Umbilical cord (tissue), 2 donors: ENCODE results near the gene OTULIN. TPM values are rescaled to one million over a fixed set of nuclear protein-coding genes. Genes with fewer than 3 reads are reported as not detected.

ENCODE experiments used
- DNase-seq: peaks from one replicate; pipeline ENCODE4 v3.0.0-alpha.2; 2015; ENCODE audit warnings: low spot score
- total RNA-seq: library from RNA; depleted of rRNA; stranded (reverse); fragments of >200 nt; gene quantifications from one replicate; pipeline ENCODE4 v1.2.3, GENCODE V29; 2014; ENCODE audit warnings: low replicate concordance; ENCODE audit not compliant: insufficient read depth

OTULIN gene
- total RNA-seq, 1 donor from 2014 or later = 37.6 TPM

- DNase-seq = no peak
Observed at GRCh38 chr5:14696851-14697250, 32.3 kb downstream of the OTULIN start.

- DNase-seq = no peak
Observed at GRCh38 chr5:14698495-14698894, 34.0 kb downstream of the OTULIN start.

DNA sequence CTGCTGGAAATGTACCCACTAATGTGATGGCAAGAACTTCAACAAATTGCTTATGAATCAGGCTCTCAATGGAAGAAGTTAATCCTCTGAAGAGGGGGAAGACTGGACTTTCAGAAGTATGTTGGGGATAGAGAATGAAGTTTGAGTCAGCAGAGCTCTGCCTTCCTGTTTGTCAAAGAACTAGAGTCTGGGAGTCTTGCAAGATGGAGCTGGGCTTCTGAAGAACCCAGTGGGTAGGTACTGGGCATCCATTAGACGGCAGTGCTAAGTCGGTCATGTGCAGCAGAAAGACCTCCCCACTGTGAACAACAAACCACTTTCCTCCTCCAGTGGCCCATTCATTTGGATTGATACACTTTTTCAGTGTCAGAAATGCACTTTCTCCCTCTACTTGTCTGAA, 34.6 kb downstream of the OTULIN start:
- DNase-seq = no peak

DNA sequence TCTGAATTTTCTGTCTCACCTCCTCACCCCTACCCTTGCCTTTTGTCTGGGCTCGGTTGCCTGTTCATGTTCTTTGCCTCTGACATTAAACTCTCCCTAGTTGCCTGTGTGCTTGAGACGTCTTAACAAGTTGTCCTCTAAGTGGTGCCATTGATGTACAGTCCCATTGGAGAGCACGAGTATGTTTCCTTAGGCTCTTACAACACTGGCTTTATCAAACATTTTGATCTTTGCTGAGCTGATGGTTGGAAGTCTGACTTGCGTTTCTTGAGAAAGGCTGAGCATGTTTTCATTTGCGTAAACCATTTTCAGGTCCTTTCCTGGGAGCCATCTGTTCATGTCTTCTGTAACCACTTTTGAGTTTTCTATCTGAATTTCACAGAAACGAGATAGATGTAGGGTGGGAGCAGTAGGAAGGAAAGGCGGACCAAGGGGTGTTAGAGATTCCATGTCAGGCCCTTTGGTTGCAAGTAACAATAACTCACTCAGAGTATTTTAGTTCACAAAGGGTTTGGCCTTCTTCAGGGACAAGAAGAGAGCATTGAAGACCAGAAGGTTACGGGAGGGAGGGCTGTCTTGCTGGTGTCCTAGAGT, 35.4 kb downstream of the OTULIN start:
- DNase-seq = no peak

DNA sequence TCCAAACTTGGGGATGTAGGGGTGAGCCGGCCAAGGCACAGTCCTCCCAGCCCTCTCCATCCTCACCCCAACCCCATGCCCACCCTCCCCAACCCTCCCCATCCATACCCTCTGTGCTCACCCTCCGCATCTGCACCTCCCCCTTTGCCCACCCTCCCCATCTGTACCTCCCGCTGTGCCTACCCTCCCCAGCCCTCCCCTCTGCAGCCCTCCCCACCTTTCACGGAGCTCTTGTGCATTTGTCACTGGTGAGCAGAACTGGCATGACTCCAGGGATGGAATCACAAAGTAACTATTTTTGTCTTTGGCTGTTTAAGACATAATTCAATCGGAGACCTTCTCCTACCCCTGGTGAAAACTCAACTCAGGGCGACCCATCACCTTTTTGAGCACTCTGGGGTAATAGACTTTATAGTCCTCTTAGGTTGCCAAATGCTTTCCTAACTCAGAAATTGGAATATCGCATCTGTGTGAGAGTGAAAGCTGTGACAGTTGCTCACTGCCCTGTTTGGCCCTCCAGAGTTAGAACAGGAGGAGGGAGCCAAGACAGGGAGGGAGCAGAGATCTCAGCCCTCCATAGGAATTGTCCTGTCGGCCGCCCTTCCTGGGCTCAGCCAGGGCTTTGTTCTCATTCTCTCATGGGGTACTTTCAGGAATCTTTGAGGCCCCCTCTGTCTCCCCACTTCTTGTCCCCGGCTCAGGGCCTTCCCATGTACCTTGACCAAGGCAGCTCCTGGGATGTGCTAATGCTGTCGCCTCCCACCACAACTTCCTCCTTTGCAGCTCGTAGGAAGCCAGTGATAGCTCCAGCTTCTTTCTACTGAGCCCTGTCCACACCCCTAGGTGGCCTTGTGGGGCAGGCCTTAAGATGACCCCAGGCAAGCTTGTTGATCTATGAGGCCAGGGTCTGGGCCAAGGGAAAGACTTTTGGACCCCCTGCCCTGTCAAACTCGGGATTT, 36.2 kb downstream of the OTULIN start:
- no peak for DNase-seq

GRCh38 chr5:14701556-14701955, 37.0 kb downstream of the OTULIN start:
- DNase-seq = no peak

- no peak for DNase-seq
Observed at GRCh38 chr5:14702238-14702839, 37.8 kb downstream of the OTULIN start.

DNA sequence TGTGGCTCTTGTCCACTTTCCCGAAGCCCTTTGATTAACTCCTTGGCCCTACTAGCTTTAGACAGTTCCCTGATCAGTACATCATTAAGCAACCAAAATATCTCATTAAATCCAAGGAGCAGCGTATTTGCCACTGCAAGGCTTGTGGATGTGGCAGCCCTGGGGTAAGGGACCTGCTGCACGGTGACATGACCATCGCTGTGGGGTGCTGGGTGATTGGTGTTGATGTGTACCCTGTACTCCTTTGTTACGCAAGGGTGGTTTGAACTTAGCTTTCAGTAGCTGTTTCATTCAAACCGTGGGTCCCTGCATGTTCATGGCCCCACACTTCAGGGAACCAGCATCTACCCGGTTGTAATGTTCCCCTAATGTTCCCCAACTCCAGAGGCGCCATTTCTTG, 41.0 kb downstream of the OTULIN start:
- DNase-seq = no peak

GRCh38 chr5:14706615-14707021, 42.1 kb downstream of the OTULIN start:
- DNase-seq = peak; percentile 35

DNA sequence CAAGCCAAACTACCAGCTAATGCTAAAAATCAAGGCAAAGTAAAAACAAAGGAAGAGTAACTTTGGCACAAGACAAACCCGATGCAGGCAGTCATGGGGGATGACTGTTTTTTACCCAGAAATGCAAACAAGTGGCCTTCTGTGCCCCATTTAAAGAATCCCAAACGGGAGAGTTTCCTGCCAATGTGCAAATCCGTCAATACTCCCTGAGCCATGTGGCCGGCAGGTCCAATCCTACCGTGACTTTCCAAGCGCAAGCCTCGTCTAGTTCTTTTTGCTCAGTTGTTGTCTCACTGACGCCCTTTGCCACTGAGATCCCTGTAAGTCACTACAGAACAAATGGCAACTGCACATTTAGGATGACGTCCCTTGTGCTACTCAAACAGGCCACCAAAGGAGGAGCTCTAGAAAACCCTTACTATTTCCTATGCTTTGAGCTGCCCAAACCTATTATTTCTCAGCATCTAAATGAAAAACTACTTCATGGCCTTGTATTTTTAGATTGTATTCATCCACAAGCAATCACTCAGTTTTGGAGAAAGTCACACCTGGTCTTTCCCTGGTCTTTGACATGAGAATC, 43.4 kb downstream of the OTULIN start:
- DNase-seq = no peak

GRCh38 chr5:14708551-14708950, 44.0 kb downstream of the OTULIN start:
- no peak for DNase-seq

- no peak for DNase-seq
Observed at GRCh38 chr5:14710313-14710994, 45.9 kb downstream of the OTULIN start.

DNA sequence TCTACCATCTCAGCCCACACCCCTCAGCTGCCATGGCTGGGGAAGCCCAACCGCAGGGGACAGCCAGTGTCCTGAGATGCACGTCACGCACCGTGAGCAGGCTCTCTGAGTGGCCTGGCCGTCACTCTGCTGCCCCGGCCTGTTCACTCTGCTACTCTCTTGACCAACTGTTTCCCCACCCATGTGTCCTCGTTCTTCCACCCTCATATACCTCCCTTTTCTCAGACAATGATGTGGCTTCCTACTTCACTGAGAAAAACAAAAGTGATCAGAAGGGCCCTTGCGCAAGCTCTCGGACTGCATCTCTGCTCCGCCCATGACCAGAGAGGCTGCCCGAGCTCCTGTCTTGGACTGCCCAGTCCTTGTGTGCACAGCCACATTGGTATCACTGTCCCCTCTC, 47.6 kb downstream of the OTULIN start:
- DNase-seq = no peak

GRCh38 chr5:14712666-14713065, 48.1 kb downstream of the OTULIN start:
- no peak for DNase-seq

GRCh38 chr5:14713476-14714390, 49.2 kb downstream of the OTULIN start:
- no peak for DNase-seq

DNA sequence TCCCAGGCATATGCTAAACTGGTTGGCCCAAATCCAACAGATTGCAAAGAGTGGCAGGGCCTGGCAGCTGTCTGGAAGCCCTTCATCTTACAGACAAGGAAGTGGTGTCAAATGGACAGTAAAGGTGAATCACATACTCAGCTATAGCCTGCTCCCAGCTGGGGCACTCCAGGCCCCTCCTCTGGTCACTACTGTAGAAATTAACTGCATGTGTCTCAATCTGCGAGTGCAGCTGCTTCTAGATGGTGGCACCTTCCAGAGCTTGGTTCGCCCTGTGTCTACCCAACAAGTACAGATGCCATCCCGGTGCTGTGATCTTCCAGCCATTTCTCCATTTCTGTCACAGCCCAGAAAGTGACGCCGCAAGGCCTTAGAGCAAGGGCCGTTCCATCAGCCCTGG, 50.2 kb downstream of the OTULIN start:
- no peak for DNase-seq

DNA sequence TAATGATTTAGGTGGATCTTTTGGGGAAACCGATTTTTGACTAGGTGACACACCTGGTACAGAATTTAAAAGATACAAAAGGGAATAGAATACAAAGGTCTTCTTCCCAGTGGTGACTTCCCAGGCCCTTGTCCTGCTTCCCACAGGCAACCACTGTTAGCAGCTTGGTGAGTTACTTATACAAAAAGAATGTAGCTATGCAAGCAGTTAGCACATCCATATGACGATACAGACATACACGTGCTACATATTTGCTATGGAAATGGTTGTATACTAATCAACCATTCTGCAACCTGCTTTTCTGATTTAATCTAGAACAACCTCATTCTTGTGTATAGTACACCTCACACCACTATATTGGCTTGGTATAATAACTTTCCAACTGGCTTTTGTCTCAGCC, 51.0 kb downstream of the OTULIN start:
- no peak for DNase-seq

DNA sequence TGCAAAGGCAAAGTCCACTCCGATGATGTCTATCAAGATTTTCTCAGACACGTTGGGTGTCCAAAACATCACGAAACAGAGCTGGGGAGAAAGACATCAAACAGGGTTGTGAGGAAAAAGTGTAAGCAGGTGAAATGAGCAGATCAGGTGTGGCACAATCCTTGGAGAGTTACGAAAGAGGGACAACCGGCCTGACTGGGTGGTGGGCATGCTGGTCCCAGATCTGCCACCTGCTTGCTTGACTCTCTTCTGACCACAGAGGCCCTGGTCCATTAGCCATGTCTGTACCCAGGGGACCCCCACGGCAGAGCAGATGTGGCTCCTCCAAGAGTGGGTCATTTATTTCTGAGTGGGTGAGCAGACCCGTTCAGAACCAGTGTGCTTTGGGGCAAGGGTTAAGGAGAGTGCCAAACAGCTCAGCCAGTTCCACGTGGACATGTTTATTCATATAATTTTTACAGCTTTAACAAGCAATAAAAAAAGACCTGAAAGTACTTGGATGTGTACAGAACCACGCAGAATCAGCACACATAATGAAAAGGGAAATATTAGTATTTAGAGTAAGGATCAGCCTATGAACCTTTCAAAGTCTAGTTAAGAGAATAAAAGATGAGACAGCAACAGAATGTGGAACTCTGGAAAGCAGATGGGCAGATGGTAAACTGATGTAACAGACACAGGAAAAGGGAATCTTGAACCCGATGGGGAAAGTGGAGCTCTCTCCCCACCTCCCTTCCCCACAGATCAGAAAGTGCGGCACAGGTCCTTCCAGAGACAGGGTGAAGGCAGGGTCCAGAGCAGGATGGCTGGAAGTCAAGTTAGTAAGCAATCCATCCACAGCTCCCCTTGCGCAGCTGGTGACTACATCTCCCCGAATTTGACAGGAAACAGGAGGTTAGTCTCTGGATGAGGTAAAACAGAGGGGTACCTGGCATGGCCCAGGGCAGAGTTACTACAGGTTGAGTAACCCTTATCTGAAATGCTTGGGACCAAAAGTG, 52.5 kb downstream of the OTULIN start:
- no peak for DNase-seq

GRCh38 chr5:14718778-14719177, 54.3 kb downstream of the OTULIN start:
- DNase-seq = no peak
